ENCODE results near the gene GIMAP2.
"Not testable (repeated sequence)": the region's sequence is repeated elsewhere in the genome, so short reads cannot be mapped to it uniquely, and the experiment has no call there.

The GIMAP2 gene

DNA sequence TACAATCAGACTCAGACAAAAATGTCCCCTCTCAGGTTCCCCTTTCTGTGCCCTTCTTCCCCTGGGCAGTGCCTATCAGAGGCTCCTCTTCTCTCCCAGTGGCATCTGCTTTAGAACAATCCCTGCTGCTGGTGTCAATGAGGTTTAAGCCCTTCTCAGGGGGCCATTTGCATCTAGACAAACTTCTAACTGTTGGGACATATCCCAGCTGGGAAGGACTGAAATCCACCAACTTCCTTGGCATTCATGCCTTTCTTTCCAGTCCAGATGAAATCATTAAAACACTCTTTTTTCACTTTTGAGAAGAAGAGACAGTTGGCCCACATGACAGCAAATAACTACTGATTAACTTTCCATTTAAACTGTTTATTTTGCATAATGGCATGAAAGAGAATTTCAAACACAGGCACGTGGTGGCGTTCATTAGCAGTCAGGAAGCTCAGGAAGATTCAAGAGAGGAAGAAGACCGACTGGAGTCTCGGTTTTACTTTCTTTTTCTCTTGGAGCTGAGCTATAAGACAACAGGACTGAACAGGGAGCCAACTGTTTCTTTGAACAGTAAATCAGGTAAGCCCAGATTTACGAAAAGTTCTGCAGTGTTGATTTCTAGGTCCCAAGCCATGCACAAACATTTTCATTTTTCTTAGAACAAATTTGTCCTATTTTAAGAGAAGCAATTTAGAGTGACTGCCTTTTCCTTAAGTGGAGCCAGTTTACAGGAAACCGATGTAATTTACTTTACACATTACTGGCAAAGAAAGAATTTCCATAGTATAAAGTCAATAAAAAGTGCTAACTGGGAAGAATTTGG lies at the start of gene GIMAP2:
GIMAP2 (plus strand) TSS at position 488 of the 811 bp plus-strand sequence. CDS start 1,354 bp downstream, outside the sequence.
- DNase-seq (ENCODE audit: low read depth) = no peak

DNA sequence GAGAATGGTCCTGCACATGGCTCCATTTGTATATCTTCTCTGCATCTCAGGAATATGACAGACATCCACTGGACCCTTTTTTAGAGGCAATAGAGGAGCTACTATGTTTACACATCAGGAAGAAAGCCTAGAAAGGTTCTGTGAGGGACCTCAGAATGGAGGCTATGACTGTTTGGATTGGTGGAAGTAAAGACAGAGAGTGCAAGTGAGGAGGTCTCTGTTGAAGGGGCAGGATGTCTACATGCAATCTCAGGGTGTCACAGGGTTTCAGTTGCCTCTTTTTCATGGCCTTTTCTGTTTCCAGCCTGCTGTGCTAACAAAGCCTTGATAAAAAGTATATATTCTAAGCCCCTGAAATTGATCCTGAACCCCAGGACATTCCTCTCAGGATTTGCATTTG lies 43.7 kb upstream of the GIMAP2 start:
- no peak for DNase-seq (ENCODE audit: low read depth)

DNA sequence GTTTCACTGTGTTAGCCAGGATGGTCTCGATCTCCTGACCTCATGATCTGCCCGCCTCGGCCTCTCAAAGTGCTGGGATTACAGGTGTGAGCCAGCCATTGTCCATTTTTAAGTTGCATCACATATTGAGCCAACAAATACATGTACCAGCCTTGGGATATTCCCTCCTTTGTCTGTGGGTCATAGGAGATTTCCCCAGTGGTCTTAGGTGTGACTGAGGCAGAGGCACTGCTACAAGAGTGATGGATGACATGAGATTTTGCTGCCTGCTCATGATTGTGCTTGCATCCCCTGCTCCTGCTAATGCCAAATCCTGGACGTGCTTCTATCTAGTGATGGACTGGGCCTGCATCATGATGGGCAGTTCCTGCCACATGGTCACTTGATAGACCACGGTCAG lies 42.6 kb upstream of the GIMAP2 start:
- no peak for DNase-seq (ENCODE audit: low read depth)

DNA sequence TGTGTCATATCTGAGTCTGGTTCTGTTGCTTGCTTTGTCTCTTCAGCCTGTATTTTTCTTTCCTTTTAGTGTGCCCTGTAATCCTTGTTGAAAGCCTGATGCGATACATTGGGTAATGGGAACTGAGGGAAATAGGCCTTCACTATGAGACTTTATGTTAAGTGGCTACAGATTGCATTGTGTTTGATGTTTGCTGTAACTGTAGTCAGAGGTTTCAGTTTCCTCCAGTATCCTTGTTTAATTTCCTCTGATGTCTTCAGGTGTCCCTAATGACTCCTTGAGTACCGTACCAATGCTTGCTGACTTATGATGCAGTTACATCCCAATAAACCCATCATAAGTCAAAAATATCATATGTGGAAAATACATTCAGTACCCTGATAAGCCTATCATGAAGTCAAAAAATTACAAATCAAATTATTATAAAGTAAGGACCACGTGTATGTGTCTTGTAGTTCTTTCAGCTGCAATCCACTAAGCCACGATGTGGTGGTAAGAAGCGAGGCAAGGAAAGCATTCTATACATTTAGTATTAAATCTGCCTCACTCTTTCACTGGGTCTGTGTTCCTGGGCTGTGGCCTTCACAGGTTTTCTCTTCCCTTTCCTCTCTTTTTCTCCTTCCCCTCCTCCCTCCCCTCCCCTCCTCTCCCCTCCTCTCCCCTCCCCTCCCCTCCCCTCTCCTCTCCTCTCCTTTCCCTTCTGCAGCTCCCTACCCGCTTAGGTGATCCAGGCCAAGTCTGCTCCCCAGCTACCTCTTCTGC lies 40.1 kb upstream of the GIMAP2 start:
- no peak for DNase-seq (ENCODE audit: low read depth)

DNA sequence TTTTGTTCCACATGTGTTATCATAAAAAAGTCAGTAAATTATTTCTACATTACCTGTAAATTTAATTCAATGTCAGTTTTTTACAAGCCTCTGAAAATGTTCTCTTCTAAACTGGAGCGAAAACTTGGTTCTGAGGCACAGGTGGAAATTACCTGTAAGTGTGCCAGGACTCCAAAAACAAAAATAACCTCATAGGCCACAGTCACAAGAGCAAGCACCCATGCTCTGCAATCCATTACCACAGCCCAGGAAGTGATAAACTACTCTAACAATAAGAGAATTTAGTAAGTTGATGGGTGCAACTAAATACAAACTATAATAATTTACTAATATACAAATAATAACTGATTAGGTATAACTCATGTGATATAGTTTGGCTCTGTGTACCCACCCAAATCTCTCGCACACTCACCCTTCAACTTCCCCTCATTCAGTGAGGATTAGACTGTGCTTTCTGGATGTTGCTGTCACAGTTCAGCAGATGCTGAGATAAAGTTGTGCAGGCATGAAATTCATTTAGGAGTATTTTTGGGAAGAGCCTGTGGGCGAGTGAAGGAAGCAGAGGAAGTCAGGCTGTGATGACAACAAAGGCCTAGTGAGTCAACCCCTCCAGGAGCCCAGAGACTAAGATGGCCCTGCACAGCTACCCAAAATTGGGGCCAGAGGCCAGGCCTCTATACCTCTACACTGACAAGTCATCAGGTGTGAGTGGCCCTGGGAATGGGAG lies 37.0 kb upstream of the GIMAP2 start:
- DNase-seq (ENCODE audit: low read depth) = no peak

DNA sequence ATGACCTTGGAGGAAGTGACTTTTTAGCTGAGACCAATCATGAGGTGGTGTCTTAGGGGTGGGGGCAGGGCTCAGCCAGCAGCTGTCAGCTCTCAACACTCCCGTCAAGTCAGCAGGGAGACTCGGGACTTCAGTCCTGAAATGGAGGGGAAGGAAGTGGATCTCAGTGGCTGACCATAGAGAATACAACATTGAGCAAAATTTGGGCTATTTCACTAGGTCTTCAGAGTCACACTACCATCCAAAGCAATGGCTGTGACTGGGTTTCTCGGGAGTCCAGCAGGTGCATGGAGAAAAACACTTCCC lies 36.5 kb upstream of the GIMAP2 start:
- DNase-seq (ENCODE audit: low read depth) = no peak

DNA sequence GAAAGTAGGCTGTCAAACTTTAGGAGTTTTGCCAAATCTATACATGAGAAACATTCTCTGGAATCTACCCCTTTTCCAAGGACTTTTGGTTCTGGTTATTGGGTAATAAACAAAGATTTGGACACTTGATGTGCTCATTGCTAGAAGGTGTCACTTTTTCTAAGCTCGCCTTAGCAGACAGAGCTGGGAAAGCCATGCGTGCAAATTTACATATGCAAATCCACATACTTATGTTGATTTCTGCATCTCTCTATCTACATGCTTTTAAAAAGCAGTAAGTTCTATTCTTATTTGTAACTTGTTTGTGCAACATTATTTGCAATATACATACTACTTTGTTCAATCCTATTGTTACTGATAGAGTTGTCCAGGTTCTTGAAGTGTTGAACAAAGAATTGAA lies 30.8 kb upstream of the GIMAP2 start:
- DNase-seq (ENCODE audit: low read depth) = no peak

DNA sequence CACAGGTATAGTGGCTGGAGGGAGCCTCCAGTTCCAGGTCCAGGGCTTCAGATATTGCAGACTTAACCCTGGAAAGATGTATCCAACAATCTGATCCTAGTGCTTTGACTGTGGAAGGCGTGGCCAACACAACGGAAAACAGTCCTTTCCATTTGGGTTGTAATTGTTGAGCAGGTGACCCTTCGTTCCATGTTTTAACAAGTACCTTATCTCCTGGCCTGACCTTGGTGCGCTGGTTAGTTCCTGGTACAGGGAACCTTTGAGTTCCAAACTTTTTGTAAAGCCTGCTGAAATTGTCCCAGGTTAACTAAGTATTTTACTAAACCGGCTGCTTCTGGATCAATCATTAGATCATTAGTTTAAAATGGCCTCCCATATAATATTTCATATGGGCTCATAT lies 29.5 kb upstream of the GIMAP2 start:
- DNase-seq (ENCODE audit: low read depth) = no peak

DNA sequence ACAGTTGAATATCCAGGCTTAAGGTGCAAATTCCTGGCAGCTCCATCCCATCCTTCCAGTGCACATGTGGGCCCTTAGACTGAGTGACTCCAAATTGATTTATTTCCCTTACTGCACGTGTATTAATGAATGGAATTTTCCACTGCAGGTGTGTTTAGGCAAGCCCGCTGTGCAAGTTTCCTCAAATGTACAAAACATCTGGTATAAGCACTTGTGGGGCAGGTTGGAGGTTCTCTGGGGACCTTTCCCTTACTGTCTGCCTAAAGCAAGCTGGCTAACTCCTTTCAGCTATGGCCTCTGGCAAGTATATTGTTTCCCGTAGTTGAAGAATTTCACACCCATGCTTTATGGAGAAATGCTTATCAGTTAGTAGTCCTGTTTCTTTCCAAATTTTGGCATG lies 28.0 kb upstream of the GIMAP2 start:
- DNase-seq (ENCODE audit: low read depth) = no peak

DNA sequence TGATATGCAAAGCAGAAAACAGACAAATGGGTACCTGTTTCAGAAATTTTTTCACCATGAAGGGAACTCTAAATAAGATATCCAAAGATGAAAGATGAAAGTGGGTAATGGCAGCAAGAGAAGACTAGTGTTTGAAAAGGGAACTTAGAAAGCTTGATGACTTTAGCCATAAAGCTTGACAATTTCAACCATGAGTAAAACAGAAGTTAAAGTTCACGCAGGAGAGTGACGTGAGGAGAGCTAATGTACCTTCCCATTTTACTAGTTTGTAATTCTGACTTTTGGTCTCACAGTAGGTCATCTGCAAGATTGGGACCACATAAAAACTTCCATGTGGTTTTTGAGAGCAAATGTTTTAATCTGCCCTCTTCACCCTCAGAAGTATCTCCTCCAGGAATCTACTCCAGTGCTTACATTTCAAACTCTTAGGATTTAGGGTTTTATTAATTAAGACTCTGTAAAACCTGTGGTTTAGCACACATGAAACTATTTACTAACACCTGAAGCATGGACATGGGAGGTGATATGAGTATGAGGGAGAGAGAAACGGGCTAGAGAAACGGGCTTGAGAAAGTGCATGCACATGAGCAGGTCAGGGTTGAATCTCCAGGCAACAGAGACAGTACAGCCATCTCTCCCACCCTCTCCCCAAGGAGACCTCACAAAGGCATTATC lies 24.4 kb upstream of the GIMAP2 start:
- DNase-seq (ENCODE audit: low read depth) = no peak

DNA sequence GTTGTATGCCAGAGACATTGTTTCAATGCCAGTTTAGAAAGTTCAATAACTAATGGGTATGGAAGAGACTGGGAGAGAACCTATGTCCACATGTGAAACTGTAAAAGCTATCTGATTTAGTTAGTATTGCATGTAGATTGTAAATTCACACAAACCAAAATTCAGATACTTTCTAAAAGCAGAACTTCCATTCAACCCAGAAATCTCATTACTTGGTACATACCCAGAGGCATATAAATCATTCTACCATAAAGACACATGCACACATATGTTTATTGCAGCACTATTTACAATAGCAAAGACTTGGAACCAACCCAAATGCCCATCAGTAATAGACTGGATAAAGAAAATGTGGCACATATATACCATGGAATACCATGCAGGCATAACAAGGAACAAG lies 22.7 kb upstream of the GIMAP2 start:
- not testable (repeated sequence) for DNase-seq (ENCODE audit: low read depth)

DNA sequence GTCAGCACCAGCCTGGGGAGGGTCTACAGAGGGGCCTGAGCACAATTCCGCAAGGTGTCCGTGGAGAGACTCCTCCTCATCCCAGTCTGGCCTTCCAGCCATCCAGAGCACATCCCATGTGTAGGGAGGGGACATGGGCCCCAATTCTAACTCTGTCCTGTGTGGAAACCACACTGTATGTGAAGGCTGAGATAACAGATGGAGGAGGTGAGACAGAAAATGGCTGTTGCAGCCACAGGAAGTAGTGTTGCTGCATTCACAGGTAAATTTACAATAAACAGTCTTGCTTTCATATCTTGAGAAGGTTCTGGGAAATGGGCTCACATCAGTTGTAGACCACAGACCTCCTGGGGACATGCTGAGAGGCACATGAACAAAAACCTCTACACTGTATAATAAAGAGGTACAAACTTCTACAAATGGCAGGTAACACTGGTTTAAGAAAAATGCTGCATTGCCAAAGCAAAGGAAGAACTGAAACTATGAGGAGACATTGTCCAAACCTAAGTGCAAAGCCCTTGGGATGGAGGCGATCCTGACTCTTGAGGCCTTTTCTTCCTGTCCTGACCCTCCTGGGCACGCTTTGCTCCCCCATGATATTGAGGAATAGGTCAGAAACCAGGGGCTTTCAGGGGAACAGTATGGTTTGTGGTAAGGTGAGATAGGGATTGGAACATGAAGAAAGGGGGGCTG lies 21.6 kb upstream of the GIMAP2 start:
- no peak for DNase-seq (ENCODE audit: low read depth)

DNA sequence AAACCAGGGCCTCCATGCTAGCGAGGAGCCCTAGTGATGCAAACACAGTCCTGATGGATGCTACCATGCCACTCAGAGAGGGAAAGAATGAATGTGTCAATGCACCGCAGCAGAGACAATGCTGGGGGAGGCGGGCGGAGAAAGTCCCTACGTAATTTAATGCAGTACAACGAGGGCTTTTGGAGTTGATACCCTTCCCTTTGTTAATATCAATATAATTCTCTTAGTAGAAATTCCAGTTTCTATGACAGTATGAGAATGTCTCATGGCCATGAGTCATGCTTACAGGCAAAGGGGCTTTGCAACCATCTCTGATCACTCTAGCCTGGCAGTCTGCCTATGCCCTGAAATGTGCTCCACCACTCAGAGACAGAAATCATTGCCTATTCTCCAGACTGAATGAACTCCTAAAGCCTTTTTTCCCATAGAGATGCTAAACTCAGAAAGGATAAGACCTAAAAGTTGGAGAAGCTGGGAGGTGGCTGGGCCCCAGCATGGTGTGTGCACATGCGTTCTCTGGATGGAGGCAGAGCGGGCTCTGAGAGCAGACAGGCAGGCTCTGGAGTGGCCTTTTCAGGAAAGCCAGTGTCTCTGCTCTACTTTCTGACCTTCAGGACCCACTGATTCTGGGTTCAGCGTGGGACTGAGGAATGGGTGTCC lies 20.3 kb upstream of the GIMAP2 start:
- no peak for DNase-seq (ENCODE audit: low read depth)

DNA sequence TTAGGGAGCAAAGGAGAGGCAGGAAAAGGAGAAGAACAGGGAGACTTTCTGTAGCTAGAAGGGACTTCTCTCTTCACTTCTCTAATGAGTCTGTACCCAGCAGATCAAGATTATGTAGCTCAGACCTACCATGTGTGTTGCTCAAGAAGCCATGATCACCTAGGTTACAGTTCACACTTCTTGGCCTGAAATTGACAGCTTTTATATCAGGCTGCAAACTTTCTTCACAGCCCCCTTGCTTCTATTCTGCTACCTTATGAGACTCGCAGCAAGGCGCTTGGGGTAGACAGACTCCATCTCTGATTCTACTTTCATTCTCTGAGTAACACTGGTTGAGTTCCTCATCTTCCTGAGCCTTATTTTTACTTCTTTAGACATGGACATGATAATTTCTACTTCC lies 19.6 kb upstream of the GIMAP2 start:
- no peak for DNase-seq (ENCODE audit: low read depth)

DNA sequence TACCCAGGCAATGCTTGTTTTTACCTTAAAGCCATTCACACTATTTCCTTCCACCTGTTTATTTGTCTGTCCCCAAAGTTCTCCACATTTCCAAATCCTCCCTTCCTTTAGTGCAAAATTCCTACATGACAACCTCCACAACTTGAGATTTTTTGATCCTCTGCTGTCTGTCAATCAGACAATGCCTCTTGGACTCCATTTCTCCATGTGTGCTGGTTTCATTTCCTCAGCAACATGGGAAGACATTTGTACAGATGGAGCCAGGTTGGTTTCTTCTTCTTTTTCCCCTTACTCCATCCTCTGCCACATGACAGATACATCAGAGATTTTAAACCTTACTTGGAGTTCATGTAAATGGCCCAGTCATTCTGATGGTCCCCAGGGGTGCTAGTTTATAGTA lies 19.1 kb upstream of the GIMAP2 start:
- no peak for DNase-seq (ENCODE audit: low read depth)

DNA sequence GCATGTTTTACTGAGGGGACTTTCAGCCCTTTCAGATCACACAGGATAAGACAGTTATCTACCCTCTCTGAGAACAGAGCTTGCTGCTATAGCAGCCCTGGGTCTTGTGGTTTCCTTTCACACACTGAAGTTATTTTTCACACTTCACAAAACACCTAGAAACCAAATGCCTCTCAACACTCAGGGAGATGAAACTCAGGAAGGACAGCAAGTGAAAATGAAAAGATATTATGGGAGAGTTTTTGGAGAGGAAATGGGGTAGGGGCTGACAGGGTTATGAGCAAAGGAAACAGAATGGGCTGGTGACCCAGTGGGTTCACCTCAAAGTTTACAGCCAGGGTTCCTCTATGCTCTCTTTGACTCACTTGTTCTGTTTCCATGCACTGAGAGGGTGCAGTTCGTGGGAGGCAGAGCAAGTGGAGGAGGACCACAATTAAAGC lies 17.0 kb upstream of the GIMAP2 start:
- DNase-seq (ENCODE audit: low read depth) = no peak

DNA sequence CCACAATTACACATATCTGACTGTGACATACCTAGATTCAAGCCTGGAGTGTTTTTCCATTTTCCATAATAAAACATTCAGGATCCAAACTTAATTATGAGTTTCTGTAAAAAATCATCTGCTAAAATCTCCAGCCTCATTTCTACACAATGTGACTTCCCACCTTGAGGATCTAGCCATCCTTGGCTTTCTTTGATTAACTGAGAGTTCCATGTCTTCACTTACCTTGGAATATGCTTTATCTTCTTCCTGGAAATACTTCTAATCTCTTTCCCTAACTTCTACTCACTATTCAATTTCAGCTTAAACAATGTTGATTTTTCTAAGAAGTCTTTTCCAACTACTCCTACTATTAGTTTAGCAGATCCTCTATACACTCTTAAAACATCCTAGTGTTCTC lies 16.5 kb upstream of the GIMAP2 start:
- no peak for DNase-seq (ENCODE audit: low read depth)

DNA sequence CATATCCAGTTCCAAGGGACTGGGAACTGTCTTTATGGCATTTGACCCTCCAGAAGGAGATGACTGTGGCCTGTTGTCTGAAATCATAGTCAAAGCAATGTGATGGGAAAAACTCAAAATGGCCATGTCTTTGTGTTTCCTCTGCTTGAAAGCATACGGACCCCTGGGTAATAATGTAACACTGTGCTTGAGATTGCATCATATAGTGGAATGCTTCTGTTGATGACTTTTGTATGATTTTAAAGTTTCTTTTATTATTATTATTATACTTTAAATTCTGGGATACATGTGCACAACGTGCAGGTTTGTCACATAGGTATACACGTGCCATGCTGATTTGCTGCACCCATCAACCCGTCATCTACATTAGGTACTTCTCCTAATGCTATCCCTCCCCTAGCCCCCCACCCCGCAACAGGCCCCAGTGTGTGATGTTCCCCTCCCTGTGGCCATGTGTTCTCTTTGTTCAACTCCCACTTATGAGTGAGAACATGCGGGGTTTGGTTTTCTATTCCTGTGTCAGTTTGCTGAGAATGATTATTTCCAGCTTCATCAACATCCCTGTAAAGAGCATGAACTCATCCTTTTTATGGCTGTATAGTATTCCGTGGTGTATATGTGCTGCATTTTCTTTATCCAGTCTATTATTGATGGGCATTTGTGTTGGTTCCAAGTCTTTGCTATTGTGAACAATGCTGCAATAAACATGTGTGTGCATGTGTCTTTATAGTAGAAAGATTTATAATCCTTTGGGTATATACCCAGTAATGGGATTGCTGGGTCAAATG lies 13.5 kb upstream of the GIMAP2 start:
- DNase-seq (ENCODE audit: low read depth) = not testable (repeated sequence)

DNA sequence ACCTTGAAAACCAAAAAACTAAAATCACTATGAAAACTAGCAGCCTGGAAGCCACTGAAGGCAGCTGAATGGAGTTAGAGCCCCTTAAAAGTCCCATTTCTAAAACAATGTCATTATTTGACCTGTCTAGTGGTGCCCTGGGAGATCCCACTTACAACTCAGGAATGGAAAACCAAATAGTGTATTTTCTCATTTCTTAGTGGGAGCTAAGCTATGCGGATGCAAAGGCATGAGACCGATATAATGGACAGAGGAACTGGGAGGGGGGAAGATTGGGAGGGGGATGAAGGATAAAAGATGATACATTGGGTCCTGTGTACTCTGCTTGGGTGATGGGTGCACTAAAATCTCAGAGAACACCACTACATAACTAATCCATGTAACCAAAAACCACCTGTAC lies 9.8 kb upstream of the GIMAP2 start:
- no peak for DNase-seq (ENCODE audit: low read depth)

DNA sequence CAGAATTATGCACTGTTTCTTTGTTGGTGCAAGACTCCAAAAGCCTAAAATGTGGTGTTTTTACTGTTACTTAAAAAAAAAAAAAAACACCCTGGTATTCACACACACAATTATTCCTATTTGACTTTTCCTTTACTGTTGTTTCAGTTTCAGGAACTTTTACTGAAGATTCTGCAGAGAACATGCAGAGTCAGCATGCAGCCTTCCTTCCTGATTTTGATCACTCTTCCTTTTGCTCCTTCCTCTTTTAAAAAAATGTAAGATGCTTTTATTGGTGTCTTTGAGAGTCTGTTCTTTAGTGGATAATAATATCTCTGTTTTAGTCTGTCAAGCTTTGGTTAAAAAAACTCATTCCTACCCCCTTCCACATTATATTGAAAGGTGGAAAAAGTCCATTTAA lies 9.2 kb upstream of the GIMAP2 start:
- not testable (repeated sequence) for DNase-seq (ENCODE audit: low read depth)
